T-helper 1 cell treated with Interleukin-12 subunit alpha and Interleukin-12 subunit beta and Interleukin-4 antibody, amounts not matched to agents 30 μg/mL and 1 μg/mL, for 36 hours (primary cell): ENCODE data around the gene MEF2B.
"Not testable (repeated sequence)": the region's sequence is repeated elsewhere in the genome, so short reads cannot be mapped to it uniquely, and the experiment has no call there.

ENCODE experiments used
- H3K27ac Mint-ChIP-seq: one replicate; pipeline ENCODE4 v1.8.0; 2021; ENCODE audit warnings: mild to moderate bottlenecking, mixed read lengths
- H3K27me3 Mint-ChIP-seq: one replicate; pipeline ENCODE4 v1.8.0; 2021; ENCODE audit warnings: low read depth, mixed read lengths
- H3K36me3 Mint-ChIP-seq: one replicate; pipeline ENCODE4 v1.8.0; 2021; ENCODE audit warnings: low read depth, mixed read lengths
- H3K4me1 Mint-ChIP-seq: one replicate; pipeline ENCODE4 v1.8.0; 2021; ENCODE audit warnings: low read depth, mixed read lengths
- H3K4me3 Mint-ChIP-seq: one replicate; pipeline ENCODE4 v1.8.0; 2021; ENCODE audit warnings: mild to moderate bottlenecking, moderate library complexity, mixed read lengths
- H3K9me3 Mint-ChIP-seq: one replicate; pipeline ENCODE4 v1.8.0; 2021; ENCODE audit warnings: mixed read lengths

The MEF2B gene

DNA sequence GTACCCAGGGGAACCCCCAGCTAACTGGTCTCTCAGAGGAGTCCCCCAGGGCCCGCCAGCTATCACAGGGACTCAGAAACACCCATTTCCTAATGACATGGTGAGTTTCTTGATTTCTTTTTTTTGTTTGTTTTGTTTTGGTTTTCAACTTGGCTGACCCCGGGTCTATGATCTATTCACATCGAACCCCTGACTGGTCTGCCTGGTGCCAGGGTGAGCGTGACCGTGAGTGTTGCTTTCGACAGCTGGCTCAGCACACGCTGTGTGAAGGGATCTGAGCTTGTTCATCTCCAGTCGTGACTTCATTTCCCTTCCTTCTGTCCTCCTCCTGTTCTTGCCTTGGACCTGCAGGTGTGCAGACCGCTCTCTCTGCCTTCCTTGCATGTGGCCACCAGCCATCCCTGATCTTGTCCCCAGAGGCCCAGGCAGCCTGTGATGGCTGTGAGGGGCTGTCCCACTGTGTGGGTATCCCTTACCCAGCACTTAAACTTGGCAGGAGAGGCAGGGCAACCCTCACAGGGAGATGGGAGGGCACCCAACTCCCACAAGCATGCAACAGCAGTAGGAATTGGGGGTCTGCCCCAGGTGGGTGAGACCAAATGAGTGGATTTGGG lies 58.0 kb downstream of the MEF2B start:
- H3K27ac Mint-ChIP-seq = no peak overlapping the region
- no peaks in the 10 kb centered on the region for H3K36me3 Mint-ChIP-seq
- no peaks in the 10 kb centered on the region for H3K4me1 Mint-ChIP-seq
- no peaks in the 10 kb centered on the region for H3K27me3 Mint-ChIP-seq
- no peaks in the 10 kb centered on the region for H3K9me3 Mint-ChIP-seq
- H3K4me3 Mint-ChIP-seq = no peak overlapping the region

DNA sequence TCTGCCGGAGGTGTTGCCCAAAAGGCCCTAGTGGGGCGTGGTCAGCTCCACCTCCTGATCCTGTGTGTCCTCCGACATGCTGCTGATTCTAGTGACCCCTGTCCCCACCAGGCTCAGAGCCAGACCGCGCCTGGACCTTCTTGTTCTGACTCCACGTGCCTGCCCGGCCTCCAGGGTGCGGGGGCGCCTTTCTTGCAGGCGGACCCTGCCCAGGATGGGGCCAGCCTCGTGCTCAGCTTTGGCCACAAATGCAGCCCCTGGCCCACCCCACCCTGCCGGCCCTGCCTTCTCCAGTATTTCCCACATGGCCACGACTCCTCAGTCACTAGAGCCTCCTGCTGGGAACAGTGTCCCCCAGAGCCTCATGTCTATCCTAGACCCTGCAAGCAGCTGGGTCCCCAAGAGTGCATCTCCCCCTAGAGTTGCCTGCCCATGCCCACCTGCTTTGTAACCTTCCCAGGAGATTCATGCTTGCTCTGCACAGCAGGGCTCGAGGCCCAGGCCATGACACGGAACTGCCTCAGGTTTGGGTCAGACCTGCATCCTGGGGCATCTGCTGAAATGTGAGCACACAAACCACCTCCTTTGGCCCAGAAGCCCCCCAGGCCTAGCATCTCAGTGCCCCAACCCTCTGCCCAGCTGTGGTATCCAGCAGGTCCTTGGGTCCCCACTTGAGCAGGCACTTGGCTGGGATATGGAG lies 58.8 kb downstream of the MEF2B start:
- Mint-ChIP-seq H3K27me3 (no peaks in the 10 kb centered on the region), H3K27ac (no peak overlapping the region), H3K36me3 (no peaks in the 10 kb centered on the region), H3K4me1 (no peaks in the 10 kb centered on the region), H3K4me3 (no peak overlapping the region), H3K9me3 (no peaks in the 10 kb centered on the region)

DNA sequence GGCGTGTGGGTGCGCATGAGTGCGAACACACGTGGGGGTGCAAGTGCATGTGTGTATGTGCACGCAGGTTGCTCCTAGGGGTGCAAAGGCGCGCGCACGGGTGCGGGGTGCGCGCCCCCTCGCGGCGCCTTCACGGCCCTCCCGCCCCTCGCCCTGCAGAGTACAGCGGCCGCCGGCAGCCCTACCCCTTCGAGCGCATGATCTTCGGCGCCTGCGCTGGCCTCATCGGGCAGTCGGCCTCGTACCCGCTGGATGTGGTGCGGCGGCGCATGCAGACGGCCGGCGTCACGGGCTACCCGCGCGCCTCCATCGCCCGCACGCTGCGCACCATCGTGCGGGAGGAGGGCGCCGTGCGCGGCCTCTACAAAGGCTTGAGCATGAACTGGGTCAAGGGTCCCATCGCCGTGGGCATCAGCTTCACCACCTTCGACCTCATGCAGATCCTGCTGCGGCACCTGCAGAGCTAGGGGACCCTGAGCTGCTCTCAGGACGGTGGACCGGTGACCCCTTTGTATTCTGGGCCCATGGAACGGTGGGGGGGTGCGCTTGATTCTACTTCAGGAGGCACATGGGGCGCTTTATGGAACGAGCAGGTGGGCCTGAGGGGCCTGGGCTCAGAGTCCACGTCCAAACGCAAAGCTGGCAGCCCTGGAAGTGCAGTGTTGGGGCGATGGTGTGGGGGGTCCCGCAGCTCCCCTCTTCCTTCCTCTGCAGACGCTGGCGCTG lies 59.5 kb downstream of the MEF2B start:
- Mint-ChIP-seq H3K36me3 (no peaks in the 10 kb centered on the region), H3K4me1 (no peaks in the 10 kb centered on the region), H3K9me3 (no peaks in the 10 kb centered on the region), H3K4me3 (no peak overlapping the region), H3K27ac (no peak overlapping the region), H3K27me3 (no peaks in the 10 kb centered on the region)

DNA sequence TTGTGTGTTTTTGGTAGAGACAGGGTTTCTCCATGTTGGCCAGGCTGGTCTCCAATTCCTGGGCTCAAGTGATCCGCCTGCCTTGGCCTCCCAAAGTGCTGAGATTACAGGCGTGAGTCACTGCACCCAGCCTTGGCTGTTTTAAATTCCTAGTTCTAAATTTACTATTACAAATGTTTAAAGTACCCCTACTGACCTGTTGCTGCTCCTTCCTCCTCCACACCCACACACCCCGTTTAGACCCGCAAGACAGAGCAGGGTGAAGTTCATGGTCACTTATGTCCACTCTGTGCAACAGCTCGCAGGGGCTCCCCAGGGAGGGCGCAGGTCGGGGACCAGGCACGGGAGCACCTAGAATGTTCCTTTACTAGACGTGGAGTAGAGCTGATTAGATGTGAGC lies 60.5 kb downstream of the MEF2B start:
- Mint-ChIP-seq H3K27me3 (no peaks in the 10 kb centered on the region), H3K27ac (no peak overlapping the region), H3K4me3 (no peak overlapping the region), H3K9me3 (no peaks in the 10 kb centered on the region), H3K4me1 (no peaks in the 10 kb centered on the region), H3K36me3 (no peaks in the 10 kb centered on the region)

DNA sequence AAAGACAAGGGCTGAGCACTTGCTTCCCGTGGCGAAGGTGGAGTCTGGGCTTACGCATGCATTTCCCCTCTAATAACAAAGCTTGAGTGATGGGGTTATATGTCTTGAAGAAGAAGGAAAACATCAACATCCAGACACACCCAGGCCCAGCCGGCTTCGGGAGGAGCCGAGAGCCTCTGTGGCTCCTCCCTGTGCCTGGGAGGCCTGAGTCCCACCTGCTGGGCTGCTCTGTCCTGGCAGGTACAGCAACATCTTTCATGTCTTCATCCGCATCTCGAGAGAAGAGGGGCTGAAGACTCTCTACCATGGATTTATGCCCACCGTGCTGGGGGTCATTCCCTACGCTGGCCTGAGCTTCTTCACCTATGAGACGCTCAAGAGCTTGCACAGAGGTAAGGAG lies 62.4 kb downstream of the MEF2B start:
- no peak overlapping the region for H3K27ac Mint-ChIP-seq
- H3K36me3 Mint-ChIP-seq = no peaks in the 10 kb centered on the region
- H3K4me3 Mint-ChIP-seq = no peak overlapping the region

DNA sequence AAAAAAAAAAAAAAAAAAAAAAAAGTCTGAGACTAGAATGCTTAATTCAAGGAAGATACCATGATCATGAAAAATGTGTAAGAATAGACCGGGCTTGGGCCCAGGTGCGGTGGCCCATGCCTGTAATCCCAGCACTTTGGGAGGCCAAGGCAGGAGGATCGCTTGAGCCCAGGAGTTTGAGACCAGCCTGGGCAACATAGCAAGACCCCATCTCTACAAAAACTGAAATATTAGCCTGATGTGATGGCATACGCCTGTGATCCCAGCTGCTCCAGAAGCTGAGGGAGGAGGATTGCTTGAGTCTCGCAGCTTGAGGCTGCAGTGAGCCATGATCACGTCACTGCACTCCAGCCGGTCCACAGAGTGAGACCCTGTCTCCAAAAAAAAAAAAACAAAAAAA lies 63.1 kb downstream of the MEF2B start:
- not testable (repeated sequence) for H3K36me3 Mint-ChIP-seq, H3K4me1 Mint-ChIP-seq, H3K27ac Mint-ChIP-seq, H3K9me3 Mint-ChIP-seq, H3K27me3 Mint-ChIP-seq, H3K4me3 Mint-ChIP-seq

More for the DNA sequence above, 62.4 kb downstream of the MEF2B start:
- no peaks in the 10 kb centered on the region for H3K4me1 Mint-ChIP-seq
- H3K27me3 Mint-ChIP-seq = no peaks in the 10 kb centered on the region
- no peaks in the 10 kb centered on the region for H3K9me3 Mint-ChIP-seq

DNA sequence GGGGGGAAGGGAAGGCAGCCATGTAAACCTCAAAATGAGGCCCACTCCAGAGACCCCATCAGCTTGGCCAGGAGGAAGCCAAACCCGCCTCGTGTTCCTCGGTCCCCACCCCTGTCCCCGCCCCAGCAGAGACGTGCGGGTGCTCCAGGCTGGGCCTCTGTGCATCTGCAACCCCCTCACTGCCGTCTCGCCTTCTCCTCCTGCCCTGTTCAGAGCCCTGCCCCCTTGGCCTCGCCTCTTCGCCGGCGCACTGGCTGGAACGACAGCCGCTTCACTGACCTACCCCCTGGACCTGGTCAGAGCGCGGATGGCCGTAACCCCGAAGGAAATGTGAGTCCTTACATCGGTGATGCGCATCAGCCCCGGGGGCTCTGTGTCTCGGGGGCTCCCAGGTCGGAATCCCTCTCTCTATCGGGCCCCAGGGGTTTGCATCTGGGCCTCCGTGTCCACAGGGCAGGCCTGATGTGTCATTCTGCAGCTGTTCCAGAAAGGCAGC lies 64.0 kb downstream of the MEF2B start:
- H3K4me1 Mint-ChIP-seq = no peaks in the 10 kb centered on the region
- no peak overlapping the region for H3K27ac Mint-ChIP-seq
- no peak overlapping the region for H3K4me3 Mint-ChIP-seq
- H3K27me3 Mint-ChIP-seq = no peaks in the 10 kb centered on the region
- H3K36me3 Mint-ChIP-seq = no peaks in the 10 kb centered on the region
- no peaks in the 10 kb centered on the region for H3K9me3 Mint-ChIP-seq

DNA sequence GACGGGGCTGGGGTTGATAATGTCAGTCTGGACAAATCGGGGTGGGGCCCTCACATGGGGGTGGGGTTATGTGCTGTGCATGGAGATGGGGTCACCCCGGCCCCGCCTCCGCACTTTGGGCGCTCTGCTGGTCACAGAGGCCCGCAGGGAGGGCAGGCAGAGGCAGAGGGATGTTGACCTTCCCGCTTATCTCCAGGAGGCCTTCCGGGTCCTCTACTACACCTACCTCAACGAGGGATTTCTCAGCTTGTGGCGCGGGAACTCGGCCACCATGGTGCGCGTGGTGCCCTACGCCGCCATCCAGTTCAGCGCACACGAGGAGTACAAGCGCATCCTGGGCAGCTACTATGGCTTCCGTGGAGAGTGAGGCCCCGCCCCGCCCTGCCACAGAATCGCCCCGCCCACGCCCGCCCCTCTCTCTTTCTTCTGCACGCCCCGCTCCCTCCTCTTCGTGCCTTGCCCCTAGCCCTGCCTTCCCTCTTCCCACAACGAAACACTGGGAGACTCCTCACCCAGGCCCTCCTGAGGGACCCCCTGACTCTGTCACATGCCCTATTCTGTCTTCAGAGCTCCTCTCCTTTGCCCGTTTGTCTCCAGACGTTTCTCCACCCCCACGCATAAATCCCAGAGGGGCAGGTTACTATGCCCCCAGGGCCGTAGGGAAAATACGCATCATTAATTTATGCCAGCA lies 64.6 kb downstream of the MEF2B start:
- Mint-ChIP-seq H3K9me3 (no peaks in the 10 kb centered on the region), H3K36me3 (no peaks in the 10 kb centered on the region), H3K4me1 (no peaks in the 10 kb centered on the region), H3K27ac (no peak overlapping the region), H3K4me3 (no peak overlapping the region), H3K27me3 (no peaks in the 10 kb centered on the region)

DNA sequence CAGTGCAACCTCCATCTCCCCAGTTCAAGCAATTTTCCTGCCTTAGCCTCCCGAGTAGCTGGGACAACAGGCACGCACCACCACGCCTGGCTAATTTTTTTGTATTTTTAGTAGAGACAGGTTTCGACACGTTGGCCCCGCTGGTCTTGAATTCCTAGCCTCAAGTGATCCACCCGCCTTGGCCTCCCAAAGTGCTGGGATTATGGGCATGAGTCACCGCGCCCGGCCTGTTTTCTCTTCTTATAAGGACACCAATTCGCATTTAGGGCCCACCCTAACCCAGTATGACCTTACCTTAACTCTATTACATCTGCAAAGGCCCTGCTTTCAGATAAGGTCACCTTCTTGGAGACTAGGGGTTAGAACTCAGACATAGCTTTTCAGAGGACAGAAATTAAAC lies 66.9 kb downstream of the MEF2B start:
- Mint-ChIP-seq H3K9me3 (no peaks in the 10 kb centered on the region), H3K27me3 (no peaks in the 10 kb centered on the region), H3K4me3 (no peak overlapping the region), H3K36me3 (no peaks in the 10 kb centered on the region), H3K27ac (no peak overlapping the region), H3K4me1 (no peaks in the 10 kb centered on the region)

DNA sequence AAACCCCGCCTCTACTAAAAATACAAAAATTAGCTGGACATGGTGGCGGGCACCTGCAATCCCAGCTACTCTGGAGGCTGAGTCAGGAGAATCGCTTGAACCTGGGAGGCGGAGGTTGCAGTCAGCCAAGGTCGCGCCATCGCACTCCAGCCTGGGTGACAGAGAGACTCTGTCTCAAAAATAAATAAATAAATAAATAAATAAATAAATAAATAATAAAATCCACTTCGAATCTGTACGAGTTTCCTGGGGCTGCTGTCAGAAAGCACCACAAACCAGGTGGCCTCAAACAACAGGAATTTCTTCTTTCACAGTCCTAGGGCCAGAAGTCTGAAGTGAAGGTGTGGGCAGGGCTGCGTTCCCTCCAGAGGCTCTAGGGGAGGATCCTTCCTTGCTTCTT lies 67.5 kb downstream of the MEF2B start:
- not testable (repeated sequence) for H3K9me3 Mint-ChIP-seq, H3K4me3 Mint-ChIP-seq, H3K27ac Mint-ChIP-seq, H3K36me3 Mint-ChIP-seq, H3K27me3 Mint-ChIP-seq, H3K4me1 Mint-ChIP-seq

DNA sequence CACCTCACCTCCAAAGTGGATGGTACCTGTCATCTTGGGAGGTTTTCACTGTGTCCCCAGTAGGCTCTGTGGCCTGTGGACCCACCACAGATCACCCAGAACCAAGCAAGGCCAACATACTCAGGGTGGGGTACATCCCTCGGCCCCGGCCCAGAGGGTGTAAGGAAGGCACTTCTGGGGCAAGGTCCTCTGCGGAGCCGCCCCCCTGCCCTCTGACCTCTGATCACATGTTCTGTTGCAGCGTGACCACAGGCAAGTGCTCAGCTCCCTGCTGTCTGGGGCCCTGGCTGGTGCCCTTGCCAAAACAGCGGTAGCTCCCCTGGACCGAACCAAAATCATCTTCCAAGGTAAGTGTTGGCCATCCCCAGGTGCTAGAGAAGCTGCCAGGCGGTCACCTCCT lies 68.5 kb downstream of the MEF2B start:
- no peaks in the 10 kb centered on the region for H3K9me3 Mint-ChIP-seq
- H3K27me3 Mint-ChIP-seq = no peaks in the 10 kb centered on the region
- H3K36me3 Mint-ChIP-seq = peaks cover 3% of the 10 kb centered on the region
- no peak overlapping the region for H3K4me3 Mint-ChIP-seq
- no peaks in the 10 kb centered on the region for H3K4me1 Mint-ChIP-seq
- H3K27ac Mint-ChIP-seq = no peak overlapping the region

DNA sequence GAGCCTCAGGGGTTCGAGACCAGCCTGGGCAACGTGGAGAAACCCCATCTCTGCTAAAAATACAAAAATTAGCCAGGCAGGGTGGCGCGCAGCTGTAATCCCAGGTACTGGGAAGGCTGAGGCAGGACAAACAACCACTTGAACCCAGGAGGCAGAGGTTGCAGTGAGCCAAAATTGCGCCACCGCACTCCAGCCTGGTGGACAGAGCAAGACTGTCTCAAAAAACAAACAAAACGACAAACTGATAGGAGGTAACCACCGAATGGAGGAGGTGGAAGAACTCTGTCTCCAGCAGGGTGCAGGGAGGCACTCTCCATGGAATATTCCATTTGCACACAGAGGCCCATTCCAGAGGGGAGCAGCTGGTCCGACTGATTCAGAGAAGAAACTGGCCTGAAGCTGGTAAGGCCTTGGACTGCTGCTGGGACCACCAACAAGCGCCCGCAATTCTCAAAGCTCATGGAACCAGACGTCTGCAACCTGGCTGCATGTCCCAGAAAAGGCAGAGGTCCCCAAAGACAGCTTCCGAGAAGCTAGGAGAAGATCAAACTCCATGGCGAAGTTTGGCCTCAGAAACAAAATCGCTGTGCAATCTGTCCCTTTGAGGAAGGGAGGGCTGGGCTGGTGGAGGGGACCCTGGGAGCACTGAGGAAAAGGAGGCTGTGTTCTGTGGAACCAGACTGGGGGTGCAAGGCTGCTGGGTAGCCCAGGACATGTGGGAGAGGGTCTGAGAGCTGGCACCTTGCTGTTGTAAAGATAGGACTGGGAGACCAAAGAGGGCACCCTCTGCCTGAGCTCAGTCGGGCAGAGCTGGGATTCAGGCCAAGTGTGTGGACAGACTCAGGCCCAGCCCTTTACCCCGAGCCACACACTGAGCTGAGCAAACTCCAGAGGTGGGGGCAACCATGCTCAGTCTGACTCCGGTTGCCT lies 71.1 kb downstream of the MEF2B start:
- H3K4me1 Mint-ChIP-seq = no peaks in the 10 kb centered on the region
- no peak overlapping the region for H3K27ac Mint-ChIP-seq
- no peaks in the 10 kb centered on the region for H3K9me3 Mint-ChIP-seq
- H3K27me3 Mint-ChIP-seq = no peaks in the 10 kb centered on the region
- H3K36me3 Mint-ChIP-seq = peaks cover 3% of the 10 kb centered on the region
- no peak overlapping the region for H3K4me3 Mint-ChIP-seq

DNA sequence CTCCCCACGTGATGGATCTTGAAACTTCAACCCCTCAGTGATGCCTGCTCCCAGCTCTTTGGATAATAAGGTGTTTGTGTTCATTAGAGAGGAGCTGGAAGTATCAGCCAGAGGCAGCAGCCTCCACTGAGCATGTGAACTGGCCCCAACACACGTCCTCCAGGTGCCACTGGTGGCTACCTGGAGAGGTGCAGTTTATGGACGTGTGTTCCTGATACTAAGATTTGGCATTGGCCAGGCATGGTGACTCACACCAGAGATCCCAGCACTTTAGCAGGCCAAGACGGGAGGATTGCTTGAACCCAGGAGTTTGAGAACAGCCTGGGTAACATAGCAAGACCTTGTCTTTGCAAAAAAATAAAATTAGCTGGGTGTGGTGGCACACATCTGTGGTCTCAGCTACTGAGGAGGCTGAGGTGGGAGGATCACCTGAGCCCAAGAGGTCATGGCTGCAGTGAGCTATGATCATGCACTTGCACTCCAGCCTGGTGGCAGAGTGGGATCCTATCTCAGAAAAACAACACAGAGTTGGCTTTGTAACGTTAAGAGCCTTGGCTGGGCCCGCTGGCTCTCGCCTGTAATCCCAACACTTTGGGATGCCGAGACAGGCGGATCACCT lies 71.9 kb downstream of the MEF2B start:
- Mint-ChIP-seq H3K36me3 (peaks cover 3% of the 10 kb centered on the region), H3K4me1 (no peaks in the 10 kb centered on the region), H3K9me3 (no peaks in the 10 kb centered on the region), H3K27me3 (no peaks in the 10 kb centered on the region), H3K27ac (no peak overlapping the region), H3K4me3 (no peak overlapping the region)
